CD4-positive, alpha-beta memory T cell (primary cell): ENCODE results near the gene PMM2. TPM values are rescaled to one million over a fixed set of nuclear protein-coding genes. Genes with fewer than 3 reads are reported as not detected.
A peak's percentile ranks its signal among the peaks of the same experiment; 100 is the strongest.

ENCODE experiments used
- CTCF ChIA-PET: fragments of 350-600 bp; sonication (Branson Sonifier 250); formaldehyde crosslinking; loops from one replicate; lab custom pipeline; 2021; ENCODE audit warnings: inconsistent platforms; ENCODE audit not compliant: partially characterized antibody; lab: Charles Lee
- POLR2A ChIA-PET: fragments of 350-600 bp; sonication (Branson Sonifier 250); formaldehyde crosslinking; loops from one replicate; lab custom pipeline; 2021; ENCODE audit not compliant: partially characterized antibody; lab: Charles Lee
- DNase-seq, 5 donors: peaks; one replicate each; pipeline versions ENCODE4 v3.0.0 to v3.0.0-alpha.2; 2020 to 2022; ENCODE audit warnings: mixed read lengths in 1 of 5
- H3K27ac ChIP-seq: one replicate; pipeline ENCODE4 v1.7.0; 2013; ENCODE audit warnings: low read depth, low read length
- H3K27me3 ChIP-seq: 2 replicates; pipeline ENCODE4 v1.7.0; 2013; ENCODE audit warnings: mild to moderate bottlenecking, low read length, moderate library complexity; ENCODE audit not compliant: insufficient read depth
- H3K36me3 ChIP-seq: 2 replicates; pipeline ENCODE4 v1.7.0; 2013; ENCODE audit warnings: mild to moderate bottlenecking, low read length, moderate library complexity; ENCODE audit not compliant: insufficient read depth
- H3K4me1 ChIP-seq: 2 replicates; pipeline ENCODE4 v1.7.0; 2013; ENCODE audit warnings: mild to moderate bottlenecking, low read length, moderate library complexity; ENCODE audit not compliant: insufficient read depth
- H3K4me3 ChIP-seq, 2 donors: one replicate each; pipeline ENCODE4 v1.7.0; 2013; ENCODE audit warnings: low read length in 2 of 2, mild to moderate bottlenecking in 1 of 2
- H3K9me3 ChIP-seq, 2 donors: one replicate each; pipeline ENCODE4 v1.7.0; 2013; ENCODE audit warnings: low read length in 2 of 2, control low read depth in 1 of 2; ENCODE audit not compliant: control insufficient read depth in 1 of 2
- H3K27ac Mint-ChIP-seq, 7 donors: one replicate each; pipeline ENCODE4 v1.8.0; 2020 to 2021; ENCODE audit warnings: mixed read lengths in 7 of 7, mild to moderate bottlenecking in 6 of 7, inconsistent platforms in 3 of 7, moderate library complexity in 3 of 7
- H3K27me3 Mint-ChIP-seq, 2 donors: one replicate each; pipeline ENCODE4 v1.8.0; 2020 to 2021; ENCODE audit warnings: mixed read lengths in 2 of 2
- H3K36me3 Mint-ChIP-seq, 2 donors: one replicate each; pipeline ENCODE4 v1.8.0; 2020 to 2021; ENCODE audit warnings: mixed read lengths in 2 of 2, inconsistent platforms in 1 of 2, mild to moderate bottlenecking in 1 of 2
- H3K4me1 Mint-ChIP-seq, 4 donors: one replicate each; pipeline ENCODE4 v1.8.0; 2020 to 2021; ENCODE audit warnings: mixed read lengths in 4 of 4, mild to moderate bottlenecking in 1 of 4
- H3K4me3 Mint-ChIP-seq, 8 donors: one replicate each; pipeline ENCODE4 v1.8.0; 2020 to 2021; ENCODE audit warnings: mixed read lengths in 8 of 8, mild to moderate bottlenecking in 7 of 8, moderate library complexity in 6 of 8, inconsistent platforms in 3 of 8
- H3K9me3 Mint-ChIP-seq, 8 donors: one replicate each; pipeline ENCODE4 v1.8.0; 2020 to 2021; ENCODE audit warnings: mixed read lengths in 8 of 8, mild to moderate bottlenecking in 5 of 8, inconsistent platforms in 3 of 8, moderate library complexity in 1 of 8
- intact Hi-C: fragments of 100-400 bp; cut with micrococcal nuclease; formaldehyde crosslinking; loops from one replicate; pipeline ENCODE4 v1.15.1; 2023
- polyA plus RNA-seq, 2 donors: library from polyadenylated mRNA; unstranded; fragments of 300-500 nt; fragmentation: Illumina TruSeq; gene quantifications; one replicate each; pipeline ENCODE4 v1.2.3, GENCODE V29; 2021
- total RNA-seq, 2 experiments: library from RNA; stranded (reverse); gene quantifications; one replicate each; pipeline ENCODE4 v1.2.3, GENCODE V29; 2021

Gene PMM2
- total and polyA plus RNA-seq, 4 experiments from 2014 or later, result 21.2 to 61.7 (median 43.4) TPM

- intact Hi-C loops, result loop anchor here (5.0 kb wide), 1 partner anchor 50 kb away; the partner anchor contains the start of gene CARHSP1
- Histone ChIP-seq H3K9me3 (no peaks in the 10 kb centered on the region), H3K27me3 (no peaks in the 10 kb centered on the region), H3K36me3 (peaks cover 55% of the 10 kb centered on the region), H3K27ac (no peak overlapping the region), H3K4me1 (peaks cover 13% of the 10 kb centered on the region), H3K4me3 (no peak overlapping the region)
- Mint-ChIP-seq H3K27ac (peak overlapping the region in 6 of 7 donors; percentile 13 to 84 (median 60)), H3K27me3 (no peaks in the 10 kb centered on the region), H3K9me3 (no peaks in the 10 kb centered on the region), H3K36me3 (peaks cover 45 to 75% of the 10 kb centered on the region in 2 donors), H3K4me1 (peaks cover 11 to 35% (median 24%) of the 10 kb centered on the region in 4 donors), H3K4me3 (peak overlapping the region in 1 of 8 donors; percentile 27)
- ChIA-PET CTCF (interaction anchor here (0.8 to 2.8 kb wide), 5 partner anchors 37 to 192 kb away, joined by 3 to 14 read pairs (median 4); partner anchors contain the start of genes CARHSP1 and LITAFD), POLR2A (interaction anchor here (0.5 to 1.7 kb wide), 2 partner anchors 35 to 51 kb away, joined by 3 to 10 read pairs; partner anchors contain the start of gene CARHSP1)
- peak in 4 of 5 donors; percentile 29 to 47 (median 36) for DNase-seq
Measured at GRCh38 chr16:8816967-8817655, 19.5 kb downstream of the PMM2 start.

DNA sequence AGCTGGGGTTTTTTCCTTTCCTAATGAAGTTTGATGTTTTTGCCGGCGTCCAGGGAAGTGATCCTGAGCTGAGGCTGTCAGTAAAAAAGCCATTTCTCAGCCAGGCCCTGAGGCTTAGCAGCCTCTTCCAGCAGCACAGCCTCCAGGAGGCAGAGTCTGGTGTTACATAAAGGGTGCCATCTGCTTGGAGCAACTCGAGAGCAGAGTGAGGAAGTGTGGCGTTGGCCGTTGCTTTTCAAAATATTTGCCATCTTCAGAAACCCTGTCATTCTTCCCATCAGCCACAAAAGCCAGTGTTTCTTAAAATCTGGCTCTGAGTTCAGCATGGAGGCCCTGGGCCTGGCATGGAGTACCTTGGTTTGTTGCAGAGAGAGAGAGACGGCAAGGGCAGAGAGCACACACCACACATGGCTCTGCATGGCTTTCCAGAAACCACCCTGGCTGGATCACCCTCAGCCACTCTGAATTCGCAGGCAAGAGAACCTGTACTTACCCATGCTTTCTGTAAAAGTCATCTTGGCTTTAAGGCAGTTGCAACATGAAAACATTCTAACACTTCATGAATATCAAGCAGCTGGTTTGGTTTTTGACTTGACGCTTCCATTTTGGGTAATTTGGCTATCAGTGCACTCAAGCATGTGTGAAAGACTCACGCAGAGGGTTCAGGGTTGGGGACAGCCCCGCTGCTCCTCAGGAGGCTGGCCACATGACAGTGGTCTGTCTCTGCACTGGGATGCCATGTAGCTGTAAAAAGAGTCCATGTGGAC lies 21.0 kb downstream of the PMM2 start:
- H3K4me1 ChIP-seq, result peaks cover 13% of the 10 kb centered on the region
- intact Hi-C loops, result loop anchor here (5.0 kb wide), 1 partner anchor 49 kb away; the partner anchor contains the start of gene CARHSP1
- H3K27me3 ChIP-seq, result no peaks in the 10 kb centered on the region
- Mint-ChIP-seq H3K4me3 (no peak overlapping the region), H3K27me3 (no peaks in the 10 kb centered on the region), H3K4me1 (peaks cover 11 to 38% (median 28%) of the 10 kb centered on the region in 4 donors), H3K36me3 (peaks cover 36 to 71% of the 10 kb centered on the region in 2 donors), H3K9me3 (no peaks in the 10 kb centered on the region), H3K27ac (peak overlapping the region in 1 of 7 donors; percentile 80)
- H3K9me3 ChIP-seq, result no peaks in the 10 kb centered on the region
- H3K4me3 ChIP-seq, result no peak overlapping the region
- DNase-seq, result no peak
- ChIA-PET CTCF (interaction anchor here (1.4 to 2.8 kb wide), 4 partner anchors 60 to 249 kb away, joined by 3 to 8 read pairs (median 4); no protein-coding TSS in a partner anchor), POLR2A (interaction anchor here (0.6 kb wide), 1 partner anchor 33 kb away, joined by 3 read pairs; no protein-coding TSS in a partner anchor)
- H3K27ac ChIP-seq, result no peak overlapping the region
- H3K36me3 ChIP-seq, result peaks cover 40% of the 10 kb centered on the region

GRCh38 chr16:8819411-8820034 lies 21.9 kb downstream of the PMM2 start:
- Mint-ChIP-seq H3K27ac (peak overlapping the region in 3 of 7 donors; percentile 35 to 83 (median 47)), H3K4me3 (no peak overlapping the region), H3K4me1 (peaks cover 11 to 34% (median 25%) of the 10 kb centered on the region in 4 donors), H3K9me3 (no peaks in the 10 kb centered on the region), H3K36me3 (peaks cover 32 to 69% of the 10 kb centered on the region in 2 donors), H3K27me3 (no peaks in the 10 kb centered on the region)
- CTCF ChIA-PET, result interaction anchor here (1.4 to 1.8 kb wide), 2 partner anchors 60 to 250 kb away, joined by 3 to 4 read pairs; no protein-coding TSS in a partner anchor
- POLR2A ChIA-PET, result no interaction called here
- Histone ChIP-seq H3K4me3 (no peak overlapping the region), H3K4me1 (peaks cover 13% of the 10 kb centered on the region), H3K36me3 (peaks cover 31% of the 10 kb centered on the region), H3K9me3 (no peaks in the 10 kb centered on the region), H3K27ac (no peak overlapping the region), H3K27me3 (no peaks in the 10 kb centered on the region)
- intact Hi-C loops, result loop anchor here (5.0 kb wide), 1 partner anchor 48 kb away; the partner anchor contains the start of gene CARHSP1
- no peak for DNase-seq

- Mint-ChIP-seq H3K27ac (peak overlapping the region in 2 of 7 donors; percentile 64 to 74), H3K4me3 (no peak overlapping the region), H3K27me3 (no peaks in the 10 kb centered on the region), H3K9me3 (no peaks in the 10 kb centered on the region), H3K36me3 (peaks cover 15 to 52% of the 10 kb centered on the region in 2 donors), H3K4me1 (peaks cover 1 to 16% (median 9%) of the 10 kb centered on the region in 4 donors)
- intact Hi-C loops, result no loop called here
- no peak overlapping the region for H3K4me3 ChIP-seq
- no peaks in the 10 kb centered on the region for H3K9me3 ChIP-seq
- ChIA-PET POLR2A (no interaction called here), CTCF (interaction anchor here (1.6 kb wide), 1 partner anchor 58 kb away, joined by 4 read pairs; no protein-coding TSS in a partner anchor)
- peaks cover 20% of the 10 kb centered on the region for H3K36me3 ChIP-seq
- no peaks in the 10 kb centered on the region for H3K27me3 ChIP-seq
- H3K4me1 ChIP-seq, result peaks cover 3% of the 10 kb centered on the region
- H3K27ac ChIP-seq, result no peak overlapping the region
- no peak for DNase-seq
Measured at GRCh38 chr16:8822403-8822802, 24.8 kb downstream of the PMM2 start.

GRCh38 chr16:8826278-8826879 lies 28.7 kb downstream of the PMM2 start:
- H3K4me3 Mint-ChIP-seq, result no peak overlapping the region
- Histone ChIP-seq H3K36me3 (peaks cover 13% of the 10 kb centered on the region), H3K4me3 (no peak overlapping the region), H3K27ac (no peak overlapping the region), H3K9me3 (no peaks in the 10 kb centered on the region), H3K4me1 (no peaks in the 10 kb centered on the region), H3K27me3 (no peaks in the 10 kb centered on the region)
- H3K4me1 Mint-ChIP-seq, result peaks cover 0 to 22% (median 5%) of the 10 kb centered on the region in 4 donors
- H3K9me3 Mint-ChIP-seq, result no peaks in the 10 kb centered on the region
- no peak for DNase-seq
- H3K27ac Mint-ChIP-seq, result no peak overlapping the region
- peaks cover 17 to 48% of the 10 kb centered on the region in 2 donors for H3K36me3 Mint-ChIP-seq
- no peaks in the 10 kb centered on the region for H3K27me3 Mint-ChIP-seq
- intact Hi-C loops, result no loop called here
- CTCF ChIA-PET, result interaction anchor here (0.6 kb wide), 1 partner anchor 179 kb away, joined by 3 read pairs; no protein-coding TSS in a partner anchor
- POLR2A ChIA-PET, result no interaction called here

DNA sequence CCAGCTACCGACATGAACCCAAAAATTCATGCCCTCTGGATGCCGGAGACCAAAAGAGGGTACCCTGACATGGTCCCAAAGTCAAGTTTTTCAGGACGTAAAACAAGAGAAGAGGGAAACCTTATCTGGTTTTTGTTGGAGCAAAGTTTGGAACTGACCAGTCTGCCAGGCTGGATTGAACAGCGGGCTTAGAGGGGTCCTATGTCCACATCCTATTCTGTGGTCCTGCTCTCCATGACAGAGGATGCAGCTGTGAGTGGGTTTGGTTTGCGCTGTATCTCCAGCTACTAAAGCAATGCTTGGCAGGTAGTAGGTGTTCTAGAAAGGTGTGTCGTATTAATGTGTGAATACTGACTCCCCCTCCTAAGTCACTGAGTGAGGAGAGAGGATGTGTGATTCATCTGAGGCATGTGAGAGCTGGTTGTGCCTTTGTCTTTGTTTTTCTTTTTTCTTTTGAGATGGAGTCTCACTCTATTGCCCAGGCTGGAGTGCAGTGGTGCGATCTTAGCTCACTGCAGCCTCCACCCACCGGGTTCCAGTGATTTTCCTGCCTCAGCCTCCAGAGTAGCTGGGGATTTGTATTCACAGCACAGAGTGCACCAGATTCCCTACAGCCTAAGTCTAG lies 31.0 kb downstream of the PMM2 start:
- no peaks in the 10 kb centered on the region for H3K27me3 Mint-ChIP-seq
- DNase-seq, result no peak
- H3K4me1 Mint-ChIP-seq, result peaks cover 0 to 9% (median 7%) of the 10 kb centered on the region in 4 donors
- no peaks in the 10 kb centered on the region for H3K9me3 Mint-ChIP-seq
- Histone ChIP-seq H3K27ac (no peak overlapping the region), H3K36me3 (peaks cover 23% of the 10 kb centered on the region), H3K27me3 (no peaks in the 10 kb centered on the region), H3K9me3 (no peaks in the 10 kb centered on the region), H3K4me1 (no peaks in the 10 kb centered on the region), H3K4me3 (no peak overlapping the region)
- ChIA-PET CTCF (interaction anchor here (1.0 kb wide), 1 partner anchor 52 kb away, joined by 3 read pairs; no protein-coding TSS in a partner anchor), POLR2A (no interaction called here)
- intact Hi-C loops, result no loop called here
- H3K27ac Mint-ChIP-seq, result peak overlapping the region in 1 of 7 donors; percentile 31
- no peak overlapping the region for H3K4me3 Mint-ChIP-seq
- peaks cover 12 to 42% of the 10 kb centered on the region in 2 donors for H3K36me3 Mint-ChIP-seq
